A673 (cell line): ENCODE measurements around the gene RAB25.

ENCODE experiments used
- EZH2 ChIP-seq: fragments of 200-600 bp; sonication (generic); IDR thresholded peaks from 2 replicates; pipeline ENCODE4 v1.6.1; 2017; ENCODE audit warnings: borderline replicate concordance, low read depth, mild to moderate bottlenecking, mixed read lengths, antibody characterized with exemption, low read length; ENCODE audit not compliant: poor library complexity, severe bottlenecking
- TF ChIP-seq, protein P1 (sequence below): fragments of 300-800, 200-600 bp; sonication (generic); conservative IDR thresholded peaks from 2 replicates; pipeline ENCODE4 v1.5.1; 2017; ENCODE audit warnings: low read depth, mild to moderate bottlenecking, antibody characterized with exemption, low read length, moderate library complexity, mixed read lengths

DNA sequence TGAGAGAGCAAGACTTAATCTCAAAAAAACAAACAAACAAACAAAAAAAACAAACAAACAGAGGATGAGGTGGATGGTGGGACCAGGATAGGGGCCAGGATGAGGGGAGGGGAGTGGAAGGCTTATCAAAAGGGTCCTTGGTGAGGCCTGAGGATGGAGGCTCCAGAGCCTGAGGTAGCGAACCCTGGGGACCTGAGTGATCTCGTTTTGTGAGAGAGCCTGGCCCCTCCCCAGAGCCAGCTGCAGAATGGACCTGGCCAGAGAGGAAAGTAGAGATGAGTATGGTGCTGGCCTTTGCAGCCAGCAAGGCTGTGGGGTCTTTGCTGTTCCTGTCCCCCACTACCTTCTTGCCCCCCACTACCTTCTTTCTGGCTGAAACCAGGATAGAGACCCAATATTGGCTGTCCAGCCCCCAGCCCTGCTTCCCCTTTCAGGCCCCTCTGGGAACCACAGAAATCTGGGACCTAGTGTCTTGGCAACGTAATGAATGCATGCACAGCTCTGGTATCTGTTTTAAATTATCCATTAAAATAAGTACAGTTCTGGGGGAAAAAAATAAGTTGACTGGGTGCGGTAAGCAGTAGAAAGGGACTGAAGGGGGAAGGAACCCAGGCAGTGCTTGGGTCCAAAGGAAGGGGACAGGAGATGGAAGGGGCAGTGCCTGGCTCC, 52.5 kb downstream of the RAB25 start:
- TF ChIP-seq, protein P1, sequence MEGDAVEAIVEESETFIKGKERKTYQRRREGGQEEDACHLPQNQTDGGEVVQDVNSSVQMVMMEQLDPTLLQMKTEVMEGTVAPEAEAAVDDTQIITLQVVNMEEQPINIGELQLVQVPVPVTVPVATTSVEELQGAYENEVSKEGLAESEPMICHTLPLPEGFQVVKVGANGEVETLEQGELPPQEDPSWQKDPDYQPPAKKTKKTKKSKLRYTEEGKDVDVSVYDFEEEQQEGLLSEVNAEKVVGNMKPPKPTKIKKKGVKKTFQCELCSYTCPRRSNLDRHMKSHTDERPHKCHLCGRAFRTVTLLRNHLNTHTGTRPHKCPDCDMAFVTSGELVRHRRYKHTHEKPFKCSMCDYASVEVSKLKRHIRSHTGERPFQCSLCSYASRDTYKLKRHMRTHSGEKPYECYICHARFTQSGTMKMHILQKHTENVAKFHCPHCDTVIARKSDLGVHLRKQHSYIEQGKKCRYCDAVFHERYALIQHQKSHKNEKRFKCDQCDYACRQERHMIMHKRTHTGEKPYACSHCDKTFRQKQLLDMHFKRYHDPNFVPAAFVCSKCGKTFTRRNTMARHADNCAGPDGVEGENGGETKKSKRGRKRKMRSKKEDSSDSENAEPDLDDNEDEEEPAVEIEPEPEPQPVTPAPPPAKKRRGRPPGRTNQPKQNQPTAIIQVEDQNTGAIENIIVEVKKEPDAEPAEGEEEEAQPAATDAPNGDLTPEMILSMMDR = no peak
- TF ChIP-seq EZH2 = no peak
